Right atrium auricular region (tissue), 2 donors: ENCODE data around the gene DLK2. TPM values are rescaled to one million over a fixed set of nuclear protein-coding genes. Genes with fewer than 3 reads are reported as not detected.
"Not testable (repeated sequence)": the region's sequence is repeated elsewhere in the genome, so short reads cannot be mapped to it uniquely, and the experiment has no call there.

ENCODE experiments used
- DNase-seq: peaks from one replicate; pipeline ENCODE4 v3.0.0-alpha.2; 2019; ENCODE audit warnings: low spot score
- H3K27ac ChIP-seq, 2 donors: fragments of 200-600 bp; sonication (generic); 1 replicate in 1 of 2; 2 replicates in 1 of 2; pipeline ENCODE4 v1.5.1; 2016 to 2019
- H3K27me3 ChIP-seq, 2 donors: fragments of 200-600 bp; sonication (generic); one replicate each; pipeline versions ENCODE4 v1.5.1 to v1.6.0; 2017 to 2019
- H3K36me3 ChIP-seq: fragments of 200-600 bp; sonication (generic); one replicate; pipeline ENCODE4 v1.5.1; 2016
- H3K4me1 ChIP-seq, 2 donors: fragments of 200-600 bp; sonication (generic); one replicate each; pipeline versions ENCODE4 v1.5.1 to v1.6.0; 2017 to 2019
- H3K4me3 ChIP-seq, 2 donors: fragments of 200-600 bp; sonication (generic); 1 replicate in 1 of 2; 2 replicates in 1 of 2; pipeline ENCODE4 v1.5.1; 2017 to 2019; ENCODE audit warnings: mild to moderate bottlenecking in 1 of 2, moderate library complexity in 1 of 2
- H3K9me3 ChIP-seq, 2 donors: fragments of 200-600 bp; sonication (generic); one replicate each; pipeline ENCODE4 v1.5.1; 2019
- total RNA-seq, 2 donors: library from RNA; depleted of rRNA; stranded (reverse); fragments of >200 nt; gene quantifications; one replicate each; pipeline ENCODE4 v1.1.0, GENCODE V29; 2016
- TF ChIP-seq, protein P1 (sequence below), 2 donors: fragments of 200-600 bp; sonication (generic); IDR thresholded peaks; one replicate each; pipeline ENCODE4 v1.5.1; 2019; ENCODE audit warnings: antibody characterized with exemption in 2 of 2

DLK2 gene
- total RNA-seq, 2 donors from 2014 or later = 1.3 TPM; not detected in 1

- peaks cover 0 to 25% of the 10 kb centered on the region in 2 donors for H3K4me1 ChIP-seq
- H3K27me3 ChIP-seq = no peaks in the 10 kb centered on the region
- DNase-seq = no peak
- H3K4me3 ChIP-seq = peak overlapping the region in 1 of 2 donors; percentile 66
- H3K9me3 ChIP-seq = no peaks in the 10 kb centered on the region
- TF ChIP-seq, protein P1, sequence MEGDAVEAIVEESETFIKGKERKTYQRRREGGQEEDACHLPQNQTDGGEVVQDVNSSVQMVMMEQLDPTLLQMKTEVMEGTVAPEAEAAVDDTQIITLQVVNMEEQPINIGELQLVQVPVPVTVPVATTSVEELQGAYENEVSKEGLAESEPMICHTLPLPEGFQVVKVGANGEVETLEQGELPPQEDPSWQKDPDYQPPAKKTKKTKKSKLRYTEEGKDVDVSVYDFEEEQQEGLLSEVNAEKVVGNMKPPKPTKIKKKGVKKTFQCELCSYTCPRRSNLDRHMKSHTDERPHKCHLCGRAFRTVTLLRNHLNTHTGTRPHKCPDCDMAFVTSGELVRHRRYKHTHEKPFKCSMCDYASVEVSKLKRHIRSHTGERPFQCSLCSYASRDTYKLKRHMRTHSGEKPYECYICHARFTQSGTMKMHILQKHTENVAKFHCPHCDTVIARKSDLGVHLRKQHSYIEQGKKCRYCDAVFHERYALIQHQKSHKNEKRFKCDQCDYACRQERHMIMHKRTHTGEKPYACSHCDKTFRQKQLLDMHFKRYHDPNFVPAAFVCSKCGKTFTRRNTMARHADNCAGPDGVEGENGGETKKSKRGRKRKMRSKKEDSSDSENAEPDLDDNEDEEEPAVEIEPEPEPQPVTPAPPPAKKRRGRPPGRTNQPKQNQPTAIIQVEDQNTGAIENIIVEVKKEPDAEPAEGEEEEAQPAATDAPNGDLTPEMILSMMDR (IDR thresholded peaks at IDR 0.05) = no peak
- peak overlapping the region in 1 of 2 donors; percentile 83 for H3K27ac ChIP-seq
- H3K36me3 ChIP-seq = peaks cover 5% of the 10 kb centered on the region
Measured at GRCh38 chr6:43428874-43429273, 26.5 kb downstream of the DLK2 start.

- DNase-seq = no peak
- H3K27me3 ChIP-seq = no peaks in the 10 kb centered on the region
- peak overlapping the region; percentile 66 to 82 for H3K4me3 ChIP-seq
- TF ChIP-seq, protein P1 (IDR thresholded peaks at IDR 0.05) = no peak
- H3K36me3 ChIP-seq = peaks cover 5% of the 10 kb centered on the region
- peak overlapping the region; percentile 83 to 89 for H3K27ac ChIP-seq
- peaks cover 0 to 19% of the 10 kb centered on the region in 2 donors for H3K4me1 ChIP-seq
- no peaks in the 10 kb centered on the region for H3K9me3 ChIP-seq
Measured at GRCh38 chr6:43428112-43428570, 27.2 kb downstream of the DLK2 start.

- TF ChIP-seq, protein P1 (IDR thresholded peaks at IDR 0.05) = peak in 1 of 2 donors; percentile 54
- no peaks in the 10 kb centered on the region for H3K27me3 ChIP-seq
- H3K4me1 ChIP-seq = peaks cover 0 to 19% of the 10 kb centered on the region in 2 donors
- peak within 1 kb of the TSS; percentile 66 to 82 for H3K4me3 ChIP-seq
- H3K36me3 ChIP-seq = peaks cover 5% of the 10 kb centered on the region
- peak within 1 kb of the TSS; percentile 83 to 89 for H3K27ac ChIP-seq
- DNase-seq = peak; percentile 94
- H3K9me3 ChIP-seq = no peaks in the 10 kb centered on the region
Measured at GRCh38 chr6:43427406-43428111, 27.8 kb downstream of the DLK2 start, which contains the start of gene ABCC10. TSS of gene ABCC10 (plus strand) at chr6:43427541. CDS start at chr6:43427979, 438 bp downstream.

GRCh38 chr6:43426928-43427405 is 28.4 kb downstream of the DLK2 start:
- TF ChIP-seq, protein P1 (IDR thresholded peaks at IDR 0.05) = no peak
- Histone ChIP-seq H3K4me3 (peak overlapping the region; percentile 66 to 82), H3K27me3 (no peaks in the 10 kb centered on the region), H3K4me1 (peaks cover 0 to 19% of the 10 kb centered on the region in 2 donors), H3K9me3 (no peaks in the 10 kb centered on the region), H3K27ac (peak overlapping the region; percentile 83 to 89), H3K36me3 (no peaks in the 10 kb centered on the region)
- no peak for DNase-seq

DNA sequence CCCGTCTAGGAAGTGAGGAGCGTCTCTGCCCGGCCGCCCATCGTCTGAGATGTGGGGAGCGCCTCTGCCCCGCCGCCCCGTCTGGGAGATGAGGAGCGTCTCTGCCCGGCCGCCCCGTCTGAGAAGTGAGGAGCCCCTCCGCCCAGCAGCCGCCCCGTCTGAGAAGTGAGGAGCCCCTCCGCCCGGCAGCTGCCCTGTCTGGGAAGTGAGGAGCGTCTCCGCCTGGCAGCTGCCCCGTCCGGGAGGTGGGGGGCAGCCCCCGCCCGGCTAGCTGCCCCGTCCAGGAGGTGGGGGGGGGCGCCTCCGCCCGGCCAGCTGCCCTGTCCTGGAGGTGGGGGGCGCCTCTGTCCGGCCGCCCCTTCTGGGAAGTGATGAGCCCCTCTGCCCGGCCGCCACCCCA is 30.3 kb downstream of the DLK2 start:
- not testable (repeated sequence) for H3K27me3 ChIP-seq, H3K27ac ChIP-seq, H3K36me3 ChIP-seq, H3K9me3 ChIP-seq, DNase-seq, H3K4me3 ChIP-seq
- peaks cover 0 to 19% of the 10 kb centered on the region in 2 donors for H3K4me1 ChIP-seq

DNA sequence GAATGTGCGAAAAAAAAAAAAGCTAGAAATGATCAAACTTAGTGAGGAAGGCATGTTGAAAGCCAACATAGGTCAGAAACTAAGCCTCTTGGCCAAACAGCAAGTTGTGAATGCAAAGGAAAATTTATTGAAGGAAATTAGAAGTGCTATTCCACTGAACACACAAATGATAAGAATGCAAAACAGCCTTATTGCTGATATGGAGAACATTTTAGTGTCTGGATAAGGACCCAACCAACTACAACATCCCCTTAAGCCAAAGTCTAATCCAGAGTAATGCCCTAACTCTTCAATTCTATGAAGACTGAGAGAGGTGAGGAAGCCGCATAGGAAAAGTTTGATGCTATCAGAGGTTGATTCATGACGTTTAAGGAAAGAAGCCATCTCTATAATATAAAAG is 33.5 kb downstream of the DLK2 start:
- H3K36me3 ChIP-seq = no peaks in the 10 kb centered on the region
- no peaks in the 10 kb centered on the region for H3K4me1 ChIP-seq
- DNase-seq = no peak
- H3K27ac ChIP-seq = no peak overlapping the region
- H3K9me3 ChIP-seq = no peaks in the 10 kb centered on the region
- TF ChIP-seq, protein P1 (IDR thresholded peaks at IDR 0.05) = no peak
- no peaks in the 10 kb centered on the region for H3K27me3 ChIP-seq
- H3K4me3 ChIP-seq = no peak overlapping the region
